A549 treated with AZD2906 at 1 μM for 4 hours (cell line): ENCODE data around the gene KCTD5. TPM values are rescaled to one million over a fixed set of nuclear protein-coding genes. Genes with fewer than 3 reads are reported as not detected.

Experiments used
- total RNA-seq: library from RNA; stranded (reverse); fragments of 200-300 nt; extraction: Qiagen RNA extraction; gene quantifications from 5 replicates; pipeline ENCODE4 v1.2.3, GENCODE V29; 2022

KCTD5 gene
- 35.2 to 44.7 TPM (median 40.1 TPM) in 5 replicates for total RNA-seq

GRCh38 chr16:2682209-2683021, at the start of gene KCTD5:
TSS of gene KCTD5 (plus strand) at chr16:2682523. CDS start at chr16:2682549, 26 bp downstream.

DNA sequence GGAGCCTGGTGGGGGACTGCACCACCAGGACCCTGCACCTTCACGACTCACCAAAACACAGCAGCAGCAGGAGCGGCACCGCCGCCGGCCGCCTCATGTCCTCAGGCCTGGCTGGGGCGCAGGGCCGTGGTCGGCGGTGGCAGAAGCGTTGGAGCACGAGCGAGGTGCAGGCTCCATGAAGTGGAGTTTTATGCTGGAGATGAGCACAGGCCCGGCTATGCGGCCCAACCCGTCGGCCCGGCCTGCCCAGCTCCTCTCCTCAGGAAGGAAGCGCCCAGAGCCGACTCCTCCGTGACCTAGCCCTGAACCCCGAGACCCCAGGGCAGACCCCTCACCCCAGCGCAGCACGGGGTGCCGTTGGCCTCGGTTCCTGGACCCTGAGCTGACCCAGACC, 37.7 kb downstream of the KCTD5 start, which contains the start of gene PRSS27:
Gene PRSS27 (minus strand): TSS at position 161 of the 394 bp plus-strand sequence. CDS start 64 bp downstream, at position 97.

DNA sequence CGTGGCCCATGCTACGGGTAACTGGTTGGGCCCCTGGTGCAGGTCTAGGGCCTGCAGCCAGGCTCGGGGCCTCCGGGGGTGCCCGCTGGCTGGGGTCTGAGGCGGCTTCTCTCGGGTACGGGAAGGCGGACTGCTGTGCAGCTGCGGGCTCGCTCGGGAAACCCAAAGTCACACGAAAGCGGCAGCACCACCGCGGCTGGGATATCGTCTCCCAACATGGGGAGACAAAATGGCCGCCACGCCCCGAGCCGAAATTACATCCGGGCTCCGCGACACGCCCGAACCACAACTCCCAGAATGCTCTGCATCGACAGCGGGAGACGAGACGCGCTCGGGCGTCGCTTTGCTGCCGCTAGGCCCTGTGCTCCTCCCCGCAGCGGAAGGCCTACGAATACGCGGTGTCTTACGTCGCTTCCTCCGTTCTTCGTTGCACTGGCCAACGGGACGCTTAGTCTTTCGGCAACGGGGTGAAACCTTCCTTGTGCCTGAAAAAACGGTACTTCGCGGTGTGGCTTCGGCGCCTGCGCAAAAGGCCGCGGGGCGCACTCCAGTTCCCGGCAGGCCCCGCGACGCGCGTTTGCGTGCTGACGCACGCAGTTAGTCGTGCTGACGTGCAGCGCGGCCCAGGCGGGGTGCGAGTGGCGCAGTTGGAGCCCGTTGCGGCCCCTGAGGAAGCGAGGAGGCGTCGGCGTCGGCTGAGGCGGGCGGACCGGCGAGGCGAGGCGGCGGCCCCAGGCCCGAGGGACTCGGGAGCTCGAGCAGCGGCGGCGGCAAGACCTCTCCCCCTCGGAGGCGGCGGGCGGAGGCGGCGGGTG, 69.9 kb downstream of the KCTD5 start, which contains the start of gene SRRM2:
Gene SRRM2 (plus strand): TSS at position 604 of the 815 bp plus-strand sequence. CDS start 3,727 bp downstream, outside the sequence.

Other genes starting within 250 kb of the KCTD5 start
- gene TEDC2, start 222.4 kb upstream of the KCTD5 start, total RNA-seq = 15.9 to 20.9 TPM (median 18.9 TPM) in 5 replicates
- 0.05 to 0.07 TPM (median 0.06 TPM) in 3 of 5 replicates, not detected in the others for gene NTN3, start 211.2 kb upstream of the KCTD5 start, total RNA-seq
- gene TBC1D24, start 207.4 kb upstream of the KCTD5 start, total RNA-seq = 6.0 to 7.9 TPM (median 6.7 TPM) in 5 replicates
- gene ATP6V0C, start 168.6 kb upstream of the KCTD5 start, total RNA-seq = 146 to 301 TPM (median 257 TPM) in 5 replicates
- gene AMDHD2, start 162.2 kb upstream of the KCTD5 start, total RNA-seq = 15.9 to 25.9 TPM (median 24.7 TPM) in 5 replicates
- gene CEMP1, start 151.1 kb upstream of the KCTD5 start, total RNA-seq = 0.06 to 0.15 TPM (median 0.09 TPM) in 3 of 5 replicates, not detected in the others
- gene PDPK1, start 144.5 kb upstream of the KCTD5 start, total RNA-seq = 19.3 to 24.1 TPM (median 20.6 TPM) in 5 replicates
- gene PRSS27, start 37.7 kb downstream of the KCTD5 start, total RNA-seq = 1.1 to 2.3 TPM (median 1.8 TPM) in 5 replicates
- 310 to 432 TPM (median 410 TPM) in 5 replicates for gene SRRM2, start 70.1 kb downstream of the KCTD5 start, total RNA-seq
- 453 to 554 TPM (median 517 TPM) in 5 replicates for gene ELOB, start 94.8 kb downstream of the KCTD5 start, total RNA-seq
- gene PRSS33, start 105.0 kb downstream of the KCTD5 start, total RNA-seq = 0.05 to 0.06 TPM in 2 of 5 replicates, not detected in the others
- not detected in 5 replicates for gene PRSS41, start 115.9 kb downstream of the KCTD5 start, total RNA-seq
- gene PRSS21, start 134.7 kb downstream of the KCTD5 start, total RNA-seq = 0.11 to 0.28 TPM (median 0.14 TPM) in 5 replicates
- 0.37 to 0.96 TPM (median 0.92 TPM) in 5 replicates for gene ZG16B, start 147.8 kb downstream of the KCTD5 start, total RNA-seq
- 0.50 to 0.98 TPM (median 0.78 TPM) in 5 replicates for gene PRSS22, start 175.6 kb downstream of the KCTD5 start, total RNA-seq
- gene FLYWCH2, start 200.7 kb downstream of the KCTD5 start, total RNA-seq = 44.5 to 53.1 TPM (median 50.0 TPM) in 5 replicates
- gene FLYWCH1, start 229.4 kb downstream of the KCTD5 start, total RNA-seq = 17.2 to 24.4 TPM (median 23.8 TPM) in 5 replicates